ENCODE measurements around the gene SARS2.

Gene SARS2

DNA sequence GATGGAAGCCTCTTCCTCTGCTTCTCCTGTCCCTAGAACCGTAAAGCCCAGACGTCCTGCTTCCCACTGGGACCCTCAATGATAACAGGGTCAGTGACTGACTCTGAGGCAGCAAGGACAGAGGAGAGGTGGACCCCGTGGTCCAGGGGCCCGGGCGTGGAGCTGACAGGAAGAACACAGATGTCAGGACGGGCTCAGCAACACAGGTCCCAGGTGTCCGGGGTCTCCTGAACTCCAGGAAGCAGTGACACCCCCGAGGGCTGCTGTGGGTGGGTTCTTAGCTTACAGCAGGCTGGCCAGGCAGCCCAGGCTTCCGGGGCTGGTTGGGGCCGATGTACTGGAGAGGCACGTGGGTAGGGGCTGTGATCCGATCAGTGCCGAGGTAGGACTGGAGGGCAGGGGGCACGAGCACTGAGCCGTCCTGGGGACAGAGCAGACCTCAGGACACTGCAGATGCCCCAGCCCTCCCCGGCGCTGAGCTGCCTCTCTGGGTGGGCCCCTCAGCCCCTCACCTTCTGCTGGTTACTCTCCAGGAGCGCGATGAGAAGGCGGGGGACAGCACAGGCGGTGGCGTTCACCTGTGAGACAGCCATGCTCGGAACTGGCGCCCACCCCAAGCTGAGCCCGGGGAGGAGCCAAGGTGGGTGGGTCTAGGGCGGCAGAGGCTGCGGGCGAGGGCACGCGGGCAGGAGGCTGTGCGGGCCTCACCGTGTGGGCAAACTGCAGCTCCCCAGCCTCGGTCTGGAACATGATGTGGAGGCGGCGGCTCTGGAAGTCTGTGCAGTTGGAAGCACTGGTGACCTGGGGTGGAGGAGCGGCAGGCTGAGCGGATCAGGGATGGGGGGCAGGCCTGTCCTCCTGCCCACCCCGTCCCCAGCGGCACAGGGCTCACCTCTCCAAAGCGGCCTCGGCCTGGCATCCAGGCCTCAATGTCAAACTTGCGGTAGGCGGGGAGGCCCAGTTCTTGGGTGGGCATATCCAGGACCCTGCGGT is 14.9 kb downstream of the SARS2 start:
- no peak for DNase-seq

DNA sequence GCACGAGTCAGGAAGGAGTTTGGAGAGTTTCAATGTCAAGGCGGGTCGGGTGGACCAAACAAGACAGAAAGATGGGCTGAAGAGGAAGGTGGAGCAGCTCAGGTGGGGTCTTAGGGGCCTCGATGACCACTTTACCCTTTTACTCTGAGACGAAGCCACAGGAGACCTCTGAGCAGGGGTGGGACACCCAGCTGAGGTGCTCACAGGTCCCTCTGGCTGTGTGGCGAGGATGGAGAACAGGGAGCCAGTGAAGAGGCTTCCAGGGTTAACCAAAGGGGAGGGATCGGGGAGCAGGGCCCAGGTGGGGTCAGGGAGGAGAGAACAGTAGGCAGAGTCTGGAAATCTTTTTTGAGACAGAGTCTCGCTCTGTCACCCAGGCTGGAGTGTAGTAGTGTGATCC is 16.6 kb downstream of the SARS2 start:
- no peak for DNase-seq

DNA sequence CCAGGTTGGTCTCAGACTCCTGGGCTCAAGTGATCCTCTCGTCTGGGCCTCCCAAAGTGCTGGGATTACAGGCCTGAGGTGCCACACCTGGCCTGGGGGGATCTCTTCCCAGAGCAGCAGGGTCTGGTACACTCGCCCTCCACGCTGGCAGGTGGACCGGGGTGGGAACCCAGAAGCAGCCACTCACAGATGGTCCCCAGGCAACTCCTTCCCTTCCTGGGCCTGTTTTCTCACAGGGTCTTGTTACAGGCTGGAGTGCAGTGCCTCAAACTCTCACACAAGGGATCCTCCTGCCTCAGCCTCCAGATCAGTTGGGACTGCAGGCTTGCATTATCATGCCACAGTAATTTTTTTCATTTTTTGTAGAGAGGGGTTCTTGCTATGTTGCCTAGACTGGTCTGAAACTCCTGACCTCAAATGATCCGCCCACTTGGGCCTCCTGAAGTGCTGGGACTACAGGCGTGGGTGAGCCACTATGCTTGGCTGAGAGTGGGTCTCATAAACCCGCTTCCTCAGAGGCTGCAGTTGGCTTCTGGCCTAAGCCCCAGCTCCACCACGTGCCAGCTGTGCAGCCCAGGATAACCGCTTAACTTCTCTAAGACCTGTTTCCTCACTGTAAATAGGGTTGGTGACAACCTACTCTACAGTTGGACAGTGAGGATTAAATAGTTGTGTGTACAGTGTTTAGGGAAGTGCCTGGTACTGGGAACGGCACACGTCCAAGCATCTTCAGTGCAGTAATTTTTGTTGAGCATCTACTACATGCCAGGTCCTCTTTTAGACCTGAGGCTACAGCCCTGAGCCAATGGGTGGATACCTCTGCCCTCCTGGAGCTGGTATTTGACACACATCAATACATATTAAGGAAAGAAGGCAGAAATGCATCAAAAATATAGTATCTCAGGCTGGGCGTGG is 17.7 kb downstream of the SARS2 start:
- no peak for DNase-seq

DNA sequence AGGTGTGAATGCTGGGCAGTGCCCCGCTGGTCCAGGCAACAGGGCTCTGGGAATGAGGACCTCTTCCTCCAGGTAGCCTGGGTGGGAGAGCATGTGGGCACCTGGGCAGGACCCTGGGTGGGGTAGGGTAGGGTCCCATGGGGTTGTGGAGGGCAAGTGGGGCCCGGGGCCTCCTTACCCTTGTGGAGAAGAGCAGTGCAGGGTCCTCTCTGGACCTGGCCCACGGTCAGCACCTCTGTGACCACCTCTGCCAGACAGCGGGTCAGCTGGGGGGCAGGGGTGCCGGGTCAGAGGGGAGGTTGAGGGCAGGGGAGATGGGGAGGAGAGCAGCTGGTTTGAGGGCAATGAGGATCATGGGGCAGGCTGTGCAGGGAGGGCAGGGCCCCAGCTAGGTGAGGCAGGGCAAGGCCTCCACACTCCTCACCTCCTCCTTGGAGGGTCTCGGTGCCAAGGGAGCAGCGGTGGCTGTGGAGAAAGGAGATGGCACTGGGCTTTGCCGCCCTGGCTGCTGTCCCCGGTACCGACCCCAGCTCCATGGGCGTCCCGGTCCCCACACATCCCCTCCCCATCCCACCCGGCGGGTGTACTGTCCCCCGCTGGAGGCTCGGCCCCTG is 19.1 kb downstream of the SARS2 start:
- DNase-seq, result no peak

DNA sequence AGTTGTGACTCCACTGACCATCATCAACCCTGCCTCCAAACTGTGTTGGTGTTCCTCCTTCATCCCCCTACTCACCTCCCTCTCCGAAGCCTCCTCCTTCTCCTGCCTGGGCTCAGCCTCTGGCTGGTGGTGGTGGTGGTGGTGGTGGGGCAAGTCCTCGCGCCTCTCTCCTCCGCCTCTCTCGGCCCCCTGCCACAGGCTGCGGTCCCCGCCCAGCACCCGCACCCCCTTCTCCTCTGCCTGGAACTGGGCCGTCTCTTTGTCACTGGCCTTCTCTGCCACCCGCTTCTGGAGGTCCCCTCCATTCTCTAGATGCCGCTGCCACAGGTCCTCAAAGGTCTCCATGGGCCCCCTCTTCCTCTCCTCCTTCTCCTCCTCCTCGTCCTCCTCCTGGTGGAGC is 20.1 kb downstream of the SARS2 start:
- no peak for DNase-seq

DNA sequence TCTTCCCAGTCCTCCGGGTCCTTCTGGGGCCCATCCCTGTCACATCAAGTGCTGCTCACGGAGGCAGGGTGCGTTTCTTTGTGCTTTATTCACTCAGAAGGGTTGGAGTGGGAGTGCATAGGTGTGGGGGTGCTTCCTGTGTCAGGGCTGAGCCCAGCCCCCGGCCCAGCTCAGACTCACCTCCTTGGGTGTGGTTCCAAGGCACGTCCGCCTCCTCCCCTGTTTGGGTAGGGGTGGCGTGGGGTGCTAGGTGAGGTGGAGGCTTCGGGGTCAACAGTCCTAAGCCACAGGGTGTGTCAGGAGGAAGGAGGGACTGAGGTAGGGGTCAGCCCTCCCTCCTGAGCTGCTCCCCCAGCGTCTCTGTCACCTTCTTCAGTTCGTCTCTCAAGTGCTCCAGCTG is 21.7 kb downstream of the SARS2 start:
- no peak for DNase-seq

DNA sequence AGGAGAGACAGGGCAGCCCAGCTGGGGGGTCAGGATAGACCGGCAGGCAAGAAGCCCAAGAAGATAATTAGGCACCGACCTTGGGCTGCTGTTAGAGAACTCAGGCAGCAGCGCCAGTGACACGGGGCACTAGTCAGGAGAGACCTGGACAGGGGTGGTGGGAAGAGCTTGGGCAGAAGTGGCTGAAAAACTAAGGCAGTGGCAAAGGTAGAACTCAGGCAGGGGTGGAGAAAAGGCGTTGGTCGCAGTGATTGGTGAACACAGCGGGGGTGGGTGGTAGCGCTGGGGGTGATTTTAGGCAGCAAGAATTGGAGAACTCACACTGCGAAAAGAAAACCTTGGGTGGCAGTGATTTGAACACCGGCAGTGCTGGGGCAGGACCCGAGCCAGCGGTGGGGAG is 22.9 kb downstream of the SARS2 start:
- no peak for DNase-seq

DNA sequence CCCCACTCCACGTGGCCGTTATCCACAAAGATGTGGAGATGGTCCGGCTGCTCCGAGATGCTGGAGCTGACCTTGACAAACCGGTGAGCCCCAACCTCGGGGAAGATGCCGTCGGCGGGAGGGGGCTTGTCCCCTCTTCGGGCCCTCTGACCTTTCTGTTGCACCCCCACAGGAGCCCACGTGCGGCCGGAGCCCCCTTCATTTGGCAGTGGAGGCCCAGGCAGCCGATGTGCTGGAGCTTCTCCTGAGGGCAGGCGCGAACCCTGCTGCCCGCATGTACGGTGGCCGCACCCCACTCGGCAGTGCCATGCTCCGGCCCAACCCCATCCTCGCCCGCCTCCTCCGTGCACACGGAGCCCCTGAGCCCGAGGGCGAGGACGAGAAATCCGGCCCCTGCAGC is 23.3 kb downstream of the SARS2 start:
- no peak for DNase-seq

DNA sequence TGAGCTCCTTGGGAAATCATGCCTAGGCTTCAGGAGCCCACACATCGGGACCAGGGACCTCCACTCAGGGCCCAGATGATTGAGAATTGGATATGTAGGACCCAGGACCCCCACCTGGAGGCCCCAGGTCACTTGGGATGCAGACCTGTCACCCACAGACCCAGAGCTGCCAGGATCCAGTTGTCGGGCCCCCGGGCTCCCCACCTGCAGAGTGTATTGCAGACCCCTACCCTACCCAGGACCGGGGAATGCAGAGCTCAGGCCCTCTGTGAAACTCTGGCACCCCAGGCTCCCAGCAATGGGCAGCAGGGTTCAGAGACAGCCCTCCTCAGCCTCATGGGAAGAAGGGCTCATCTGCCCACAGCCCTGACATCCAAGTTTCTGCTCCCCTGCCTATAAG is 24.9 kb downstream of the SARS2 start:
- DNase-seq, result no peak

DNA sequence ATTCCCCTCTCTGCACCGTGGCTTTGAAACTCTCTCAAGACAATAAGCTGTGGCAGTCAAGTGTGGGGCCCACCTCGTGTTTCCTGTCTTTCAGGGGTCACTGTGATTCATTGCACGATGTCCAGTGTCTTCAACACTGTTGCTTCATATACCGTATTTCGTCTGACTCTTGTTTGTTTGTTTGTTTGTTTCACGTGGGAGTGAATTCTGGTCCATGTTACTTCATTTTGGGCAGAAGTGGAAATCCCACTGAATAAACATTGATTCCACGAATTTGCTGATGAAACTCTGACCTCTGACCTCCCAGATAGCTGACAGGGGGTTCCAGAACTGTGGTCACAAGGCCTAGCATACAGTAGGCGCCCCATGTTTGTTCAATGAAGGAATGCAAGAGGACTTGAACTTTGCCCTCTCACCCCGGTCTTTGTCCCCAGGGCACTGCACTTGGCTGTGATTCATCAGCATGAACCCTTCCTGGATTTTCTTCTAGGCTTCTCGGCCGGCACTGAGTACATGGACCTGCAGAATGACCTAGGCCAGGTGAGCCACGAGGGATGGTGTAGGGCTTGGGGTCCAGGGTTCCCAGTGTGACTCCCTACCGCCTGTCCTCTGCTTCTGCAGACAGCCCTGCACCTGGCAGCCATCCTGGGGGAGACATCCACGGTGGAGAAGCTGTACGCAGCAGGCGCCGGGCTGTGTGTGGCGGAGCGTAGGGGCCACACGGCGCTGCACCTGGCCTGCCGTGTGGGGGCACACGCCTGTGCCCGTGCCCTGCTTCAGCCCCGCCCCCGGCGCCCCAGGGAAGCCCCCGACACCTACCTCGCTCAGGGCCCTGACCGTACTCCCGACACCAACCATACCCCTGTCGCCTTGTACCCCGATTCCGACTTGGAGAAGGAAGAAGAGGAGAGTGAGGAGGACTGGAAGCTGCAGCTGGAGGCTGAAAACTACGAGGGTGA is 25.7 kb downstream of the SARS2 start:
- DNase-seq, result no peak

DNA sequence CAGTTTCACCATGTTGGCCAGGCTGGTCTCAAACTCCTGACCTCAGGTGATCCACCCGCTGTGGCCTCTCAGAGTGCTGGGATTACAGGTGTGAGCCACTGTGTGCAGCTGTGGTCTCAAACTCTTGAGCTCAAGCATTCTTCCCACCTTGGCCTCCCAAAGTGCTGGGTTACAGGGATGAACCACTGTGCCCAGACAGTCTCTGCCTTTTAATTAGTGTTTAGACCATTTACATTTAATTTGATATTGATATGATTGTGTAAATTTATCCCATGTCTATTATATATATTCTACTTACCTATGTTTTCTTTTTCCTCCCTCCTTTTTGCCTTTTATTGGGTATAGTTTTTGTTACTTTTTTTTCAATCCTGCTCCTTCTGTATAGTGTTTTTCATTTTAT is 28.9 kb downstream of the SARS2 start:
- DNase-seq, result no peak

DNA sequence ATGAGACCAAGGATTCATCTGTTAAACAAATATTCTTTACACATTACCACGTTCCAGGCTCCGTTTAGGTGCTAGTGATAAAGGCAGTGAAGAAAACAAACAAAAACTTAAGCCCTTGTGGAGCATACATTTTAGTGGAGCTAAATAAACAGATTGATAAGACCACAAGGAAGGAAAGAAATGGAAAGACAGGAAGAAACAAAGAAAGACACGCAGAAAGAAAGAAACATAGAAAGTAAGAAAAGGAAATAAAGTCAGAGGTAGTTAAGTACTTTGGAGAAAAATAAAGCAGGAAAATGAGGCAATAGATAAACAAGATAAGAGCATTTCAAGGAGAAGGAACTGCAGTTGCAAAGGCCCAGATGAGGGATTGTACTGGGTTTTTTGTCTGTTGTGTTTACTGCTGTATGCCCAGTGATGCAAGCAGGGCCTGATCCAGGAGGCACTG is 29.8 kb downstream of the SARS2 start:
- no peak for DNase-seq

DNA sequence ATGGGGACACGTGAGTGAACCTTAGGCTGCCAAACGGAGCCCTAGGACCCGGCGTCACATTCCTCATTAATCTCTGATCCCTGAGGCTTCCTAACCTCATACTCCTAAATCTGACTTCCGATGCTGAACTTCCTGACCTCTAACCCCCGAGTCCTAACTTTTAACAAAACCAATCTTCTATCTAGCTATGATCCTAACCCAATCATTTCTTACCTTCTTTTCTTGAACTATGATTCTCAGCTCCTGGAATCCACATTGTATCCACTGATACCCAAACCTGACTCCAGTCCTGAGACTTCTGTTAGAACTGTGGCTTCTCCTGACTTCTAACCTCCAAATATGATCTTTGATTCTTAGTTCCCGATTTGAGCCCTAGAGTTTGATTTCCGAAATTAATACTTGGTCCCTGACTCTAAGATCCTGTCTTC is 30.3 kb downstream of the SARS2 start:
- no peak for DNase-seq

DNA sequence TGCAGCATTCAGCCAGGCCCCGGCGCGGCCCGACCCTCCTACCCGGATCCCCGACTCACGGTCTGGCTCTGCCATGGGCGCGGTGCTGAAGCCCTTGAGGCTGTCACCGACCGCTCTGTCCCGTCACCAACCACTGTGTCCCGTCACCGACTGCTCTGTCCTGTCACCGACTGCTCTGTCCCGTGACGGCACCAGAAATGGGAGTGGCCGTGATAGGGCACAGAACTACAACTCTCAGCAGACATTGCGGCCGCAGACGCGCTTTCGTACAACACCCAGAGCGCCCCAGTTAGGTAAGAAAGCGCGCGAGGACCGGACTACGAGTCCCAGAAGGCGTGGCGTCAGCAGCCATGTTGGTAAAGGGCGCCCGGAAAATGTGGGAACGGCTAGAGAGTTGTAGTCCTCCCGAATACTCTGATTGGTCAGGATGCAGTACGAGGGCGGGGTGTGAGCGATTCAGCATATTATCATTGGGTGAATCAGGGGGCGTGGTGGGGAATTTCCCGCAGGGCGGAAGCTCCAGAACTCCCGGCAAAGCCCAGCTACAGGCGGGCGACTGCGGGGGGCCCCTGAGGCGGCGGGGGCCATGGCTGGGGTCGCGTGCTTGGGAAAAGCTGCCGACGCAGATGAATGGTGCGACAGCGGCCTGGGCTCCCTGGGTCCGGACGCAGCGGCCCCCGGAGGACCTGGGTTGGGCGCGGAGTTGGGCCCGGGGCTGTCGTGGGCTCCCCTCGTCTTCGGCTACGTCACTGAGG is 30.9 kb downstream of the SARS2 start, which contains the start of the genes NFKBIB and SIRT2:
Gene NFKBIB, plus strand, starts transcription at position 523 of the 755 bp plus-strand sequence. Its CDS starts 64 bp downstream, at position 587.
Gene SIRT2, minus strand, starts transcription at position 172 of the 755 bp plus-strand sequence. Its CDS starts 97 bp downstream, at position 75.
- peak; percentile 99 for DNase-seq

DNA sequence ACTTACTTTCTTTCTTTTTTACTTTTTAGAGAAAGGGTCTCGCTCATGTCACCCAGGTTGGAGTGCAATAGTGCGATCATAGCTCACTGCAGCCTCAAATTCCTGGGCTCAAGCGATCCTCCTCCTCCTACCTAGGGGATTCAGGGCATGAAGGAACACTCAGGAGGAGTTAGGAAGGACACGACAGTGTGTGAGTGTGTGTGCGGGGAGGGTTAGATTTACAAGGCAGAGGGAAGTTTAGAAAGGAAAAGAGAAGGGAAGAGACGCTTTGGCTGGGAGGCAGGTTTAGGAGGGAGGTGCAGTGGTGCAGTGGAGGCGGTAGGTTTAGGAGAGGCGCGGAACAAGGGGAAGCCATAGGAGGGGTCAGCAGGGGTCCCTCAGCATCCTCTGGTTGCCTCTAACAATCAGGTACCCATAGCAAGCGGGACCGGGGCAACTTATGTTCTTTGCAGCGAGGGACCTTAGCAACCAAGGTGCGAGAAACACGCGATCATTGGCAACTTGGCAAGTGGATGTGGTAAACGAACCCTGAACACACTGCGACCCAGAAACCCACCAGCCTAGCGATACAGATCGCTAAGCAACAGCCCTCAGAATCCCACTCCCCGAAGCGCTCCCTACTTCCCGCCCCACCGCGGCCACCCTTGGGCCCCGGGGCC is 31.6 kb downstream of the SARS2 start:
- DNase-seq, result no peak

DNA sequence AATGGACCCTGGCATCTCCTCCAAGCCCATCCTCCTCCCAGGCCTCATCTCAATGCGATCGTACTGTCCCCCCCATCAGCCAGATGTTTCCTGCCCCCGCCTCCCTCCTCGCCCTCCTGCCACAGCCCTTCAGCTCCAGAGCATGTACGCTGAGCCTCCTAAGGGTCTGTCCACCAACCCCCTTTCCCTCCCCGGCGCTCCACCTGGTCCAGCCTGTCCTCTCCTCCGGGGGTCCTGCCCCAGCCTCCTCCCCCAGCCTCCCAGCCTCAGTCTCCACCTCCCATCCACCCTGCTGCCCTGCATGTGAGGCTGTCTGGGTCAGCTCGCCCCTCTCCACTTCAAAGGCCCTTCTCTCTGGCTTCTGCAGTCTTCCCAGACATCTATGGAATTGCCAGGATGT is 35.6 kb downstream of the SARS2 start:
- no peak for DNase-seq

DNA sequence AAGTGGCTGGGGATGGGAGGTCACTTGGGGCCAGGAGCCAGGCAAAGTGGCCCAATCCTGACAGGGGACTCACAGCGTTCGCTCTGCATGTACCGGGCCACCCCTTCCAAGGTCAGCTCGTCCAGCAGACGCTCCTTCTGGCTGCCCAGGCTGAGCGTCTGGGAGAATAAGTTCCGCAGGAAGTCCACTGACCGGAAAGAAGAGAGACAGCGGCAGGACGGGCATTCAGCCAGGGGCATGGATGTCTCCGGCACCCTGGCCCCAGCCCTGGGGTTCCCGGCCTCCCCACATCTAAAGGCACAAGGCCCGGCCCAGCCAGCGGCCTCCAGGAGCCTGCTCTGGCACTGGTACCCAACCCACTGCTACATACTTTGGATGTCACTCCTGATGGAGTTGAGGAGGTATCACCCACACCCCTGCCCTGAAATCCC is 37.2 kb downstream of the SARS2 start:
- no peak for DNase-seq

DNA sequence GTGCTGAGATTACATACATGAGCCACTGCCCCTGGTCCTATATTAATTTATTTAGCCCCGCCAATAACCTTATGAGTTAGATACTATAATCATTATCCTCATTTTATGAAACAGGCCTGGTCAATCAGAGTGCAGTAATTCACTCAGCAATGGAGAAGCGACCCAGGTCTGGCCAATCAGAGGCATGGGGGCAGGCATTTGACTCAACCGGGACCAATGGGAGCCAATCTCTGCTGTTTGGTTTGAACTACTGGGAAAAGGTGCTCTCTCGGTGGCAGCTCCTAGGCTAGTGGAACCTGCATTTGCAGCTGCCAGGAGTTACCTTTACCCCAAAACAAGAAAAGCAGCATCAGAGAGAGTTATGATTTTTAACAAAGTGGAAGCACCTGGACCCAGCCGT is 37.7 kb downstream of the SARS2 start:
- DNase-seq, result no peak

DNA sequence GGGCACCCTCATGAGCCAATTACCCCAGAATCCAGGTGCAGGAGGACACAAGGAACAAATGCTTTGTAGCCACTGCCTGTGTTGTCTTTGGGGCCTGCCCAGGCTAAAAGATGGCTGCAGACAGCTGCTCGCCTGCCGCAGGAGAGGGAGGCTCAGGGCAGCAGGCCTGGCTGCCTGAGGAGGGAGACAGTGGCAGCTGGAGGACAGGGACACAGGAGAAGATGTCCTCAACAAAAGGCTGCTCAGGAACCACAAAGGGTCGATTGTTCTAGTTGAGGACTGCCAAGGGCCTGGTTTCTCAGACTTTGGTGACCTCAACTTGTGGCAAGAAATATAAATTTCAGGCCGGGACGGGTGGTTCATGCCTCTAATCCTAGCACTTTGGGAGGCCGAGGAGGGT is 38.8 kb downstream of the SARS2 start:
- no peak for DNase-seq

DNA sequence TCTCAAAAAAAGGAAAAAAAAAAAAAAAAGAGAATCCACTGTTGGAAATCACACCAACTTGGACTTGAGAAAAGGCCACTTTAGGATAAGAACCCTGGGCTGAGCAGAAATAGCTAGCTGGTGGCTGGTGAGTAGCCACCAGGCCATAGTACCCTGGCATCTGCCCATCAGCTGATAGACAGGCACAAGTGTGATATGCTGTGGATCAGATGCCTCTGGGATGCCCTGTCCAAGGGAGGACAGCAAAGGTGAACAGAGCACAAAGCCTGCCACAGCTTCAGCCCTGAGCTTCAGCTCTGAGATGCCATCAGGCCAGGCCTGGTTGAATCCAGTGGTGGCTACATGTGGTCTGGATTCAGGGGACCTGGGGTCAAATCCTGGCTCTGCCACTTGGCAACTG is 39.9 kb downstream of the SARS2 start:
- no peak for DNase-seq
